ENCODE data around the gene MSI1. TPM values are rescaled to one million over a fixed set of nuclear protein-coding genes. Genes with fewer than 3 reads are reported as not detected.
A peak's percentile ranks its signal among the peaks of the same experiment; 100 is the strongest.

Gene MSI1
- total RNA-seq, 2 donors from 2014 or later = 0.27 TPM; not detected in 1

DNA sequence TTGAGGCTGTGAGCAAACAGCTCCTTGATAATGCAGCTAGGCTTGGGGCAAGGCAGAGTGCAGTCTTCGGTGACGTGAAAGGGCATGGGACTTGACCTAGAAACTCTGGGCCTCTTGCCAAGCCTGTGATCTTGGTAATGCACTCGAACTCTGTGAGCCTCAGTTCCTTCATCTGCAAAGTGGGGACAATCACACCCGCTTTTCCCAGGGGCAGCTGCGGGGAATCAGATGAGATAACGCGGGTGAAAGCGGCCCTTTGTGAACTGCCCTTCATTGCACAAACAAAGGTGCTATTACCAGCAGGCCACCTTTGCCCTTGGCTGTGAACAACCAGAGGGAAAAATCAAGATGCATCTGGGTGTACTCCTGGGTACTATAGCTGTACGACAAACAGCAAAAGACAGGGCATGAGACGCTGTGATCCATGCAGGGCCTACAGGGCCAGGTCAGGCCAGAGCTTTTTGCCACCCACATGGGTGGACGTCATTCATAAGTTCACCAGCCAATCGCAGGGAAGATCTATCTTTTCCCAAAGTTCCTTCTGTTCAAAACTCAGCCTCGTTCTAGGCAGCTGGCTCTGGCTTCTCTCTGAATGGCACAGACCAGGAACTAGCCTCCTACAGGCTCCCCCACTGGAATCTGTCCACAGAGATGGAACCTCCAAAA, 3.2 kb downstream of the MSI1 start:
- TF ChIP-seq, protein P1, sequence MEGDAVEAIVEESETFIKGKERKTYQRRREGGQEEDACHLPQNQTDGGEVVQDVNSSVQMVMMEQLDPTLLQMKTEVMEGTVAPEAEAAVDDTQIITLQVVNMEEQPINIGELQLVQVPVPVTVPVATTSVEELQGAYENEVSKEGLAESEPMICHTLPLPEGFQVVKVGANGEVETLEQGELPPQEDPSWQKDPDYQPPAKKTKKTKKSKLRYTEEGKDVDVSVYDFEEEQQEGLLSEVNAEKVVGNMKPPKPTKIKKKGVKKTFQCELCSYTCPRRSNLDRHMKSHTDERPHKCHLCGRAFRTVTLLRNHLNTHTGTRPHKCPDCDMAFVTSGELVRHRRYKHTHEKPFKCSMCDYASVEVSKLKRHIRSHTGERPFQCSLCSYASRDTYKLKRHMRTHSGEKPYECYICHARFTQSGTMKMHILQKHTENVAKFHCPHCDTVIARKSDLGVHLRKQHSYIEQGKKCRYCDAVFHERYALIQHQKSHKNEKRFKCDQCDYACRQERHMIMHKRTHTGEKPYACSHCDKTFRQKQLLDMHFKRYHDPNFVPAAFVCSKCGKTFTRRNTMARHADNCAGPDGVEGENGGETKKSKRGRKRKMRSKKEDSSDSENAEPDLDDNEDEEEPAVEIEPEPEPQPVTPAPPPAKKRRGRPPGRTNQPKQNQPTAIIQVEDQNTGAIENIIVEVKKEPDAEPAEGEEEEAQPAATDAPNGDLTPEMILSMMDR (IDR thresholded peaks at IDR 0.05) = no peak
- Histone ChIP-seq H3K4me1 (ENCODE audit: control insufficient read depth in 1 of 2, low read depth in 2 of 2) (peaks cover 5 to 24% of the 10 kb centered on the region in 2 donors), H3K27ac (no peak overlapping the region), H3K27me3 (replicated peaks; ENCODE audit: insufficient read depth) (peaks cover 2% of the 10 kb centered on the region), H3K4me3 (no peak overlapping the region), H3K36me3 (no peaks in the 10 kb centered on the region), H3K9me3 (no peaks in the 10 kb centered on the region)
- no peak for ATAC-seq (ENCODE audit: insufficient number of reproducible peaks, low FRiP score, low read depth)
- DNase-seq (ENCODE audit: low spot score) = no peak

DNA sequence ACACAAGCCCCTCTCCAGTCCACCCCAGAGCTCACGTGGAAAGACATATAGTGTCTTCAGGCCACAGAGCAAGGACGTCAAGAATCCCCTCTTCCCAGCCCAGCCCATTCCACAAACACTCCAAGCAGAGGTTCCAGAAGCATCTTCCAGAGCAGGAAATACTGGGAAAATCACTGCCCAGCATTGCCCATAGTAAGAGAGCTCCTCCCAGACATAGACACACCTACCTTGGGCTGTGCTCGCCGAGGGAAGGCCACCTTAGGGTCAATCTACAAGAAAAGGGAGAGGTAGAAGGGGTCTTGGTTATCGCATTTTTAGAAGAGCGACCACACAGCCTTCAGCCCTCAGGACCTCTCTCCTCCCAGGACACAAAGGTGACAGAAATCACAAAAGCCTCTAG, 4.5 kb downstream of the MSI1 start:
- Histone ChIP-seq H3K27ac (no peak overlapping the region), H3K9me3 (no peaks in the 10 kb centered on the region), H3K27me3 (replicated peaks; ENCODE audit: insufficient read depth) (peaks cover 4% of the 10 kb centered on the region), H3K36me3 (no peaks in the 10 kb centered on the region), H3K4me1 (ENCODE audit: control insufficient read depth in 1 of 2, low read depth in 2 of 2) (peaks cover 5 to 18% of the 10 kb centered on the region in 2 donors), H3K4me3 (no peak overlapping the region)
- DNase-seq (ENCODE audit: low spot score) (no peak), ATAC-seq (ENCODE audit: insufficient number of reproducible peaks, low FRiP score, low read depth) (no peak)
- TF ChIP-seq, protein P1 (IDR thresholded peaks at IDR 0.05) = no peak

DNA sequence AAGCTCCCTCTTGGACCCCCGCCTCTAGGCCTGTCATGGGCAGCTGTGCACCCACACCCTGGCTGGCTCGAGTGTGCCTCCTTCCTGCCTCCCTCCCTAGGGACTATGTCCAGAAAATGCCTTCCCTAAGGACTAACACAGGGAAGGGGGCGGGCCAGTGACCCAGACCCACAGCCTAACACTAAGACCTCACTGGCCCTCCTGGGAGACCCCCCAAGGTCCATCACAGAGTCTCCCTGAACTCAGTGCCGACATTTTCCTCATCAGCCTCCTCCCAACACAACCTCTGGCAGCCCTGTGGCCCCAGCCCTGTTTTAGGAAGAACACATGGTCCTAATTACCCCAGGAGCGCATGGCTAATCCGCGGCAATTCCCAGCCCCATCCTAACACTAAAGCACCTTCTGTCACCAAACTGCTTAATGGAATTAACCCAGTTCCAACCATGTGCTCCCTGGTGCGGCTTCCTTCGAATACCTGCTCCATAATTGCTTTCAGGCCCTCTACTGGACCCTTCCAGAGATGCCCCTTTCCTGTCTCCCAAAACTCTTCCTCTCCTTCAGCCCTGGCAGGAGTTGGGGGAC, 5.6 kb downstream of the MSI1 start:
- Histone ChIP-seq H3K4me1 (ENCODE audit: control insufficient read depth in 1 of 2, low read depth in 2 of 2) (peaks cover 2 to 12% of the 10 kb centered on the region in 2 donors), H3K27ac (no peak overlapping the region), H3K4me3 (no peak overlapping the region), H3K27me3 (replicated peaks; ENCODE audit: insufficient read depth) (peaks cover 4% of the 10 kb centered on the region), H3K36me3 (no peaks in the 10 kb centered on the region), H3K9me3 (no peaks in the 10 kb centered on the region)
- DNase-seq (ENCODE audit: low spot score) = no peak
- TF ChIP-seq, protein P1 (IDR thresholded peaks at IDR 0.05) = no peak
- ATAC-seq (ENCODE audit: insufficient number of reproducible peaks, low FRiP score, low read depth) = peak; percentile 21

DNA sequence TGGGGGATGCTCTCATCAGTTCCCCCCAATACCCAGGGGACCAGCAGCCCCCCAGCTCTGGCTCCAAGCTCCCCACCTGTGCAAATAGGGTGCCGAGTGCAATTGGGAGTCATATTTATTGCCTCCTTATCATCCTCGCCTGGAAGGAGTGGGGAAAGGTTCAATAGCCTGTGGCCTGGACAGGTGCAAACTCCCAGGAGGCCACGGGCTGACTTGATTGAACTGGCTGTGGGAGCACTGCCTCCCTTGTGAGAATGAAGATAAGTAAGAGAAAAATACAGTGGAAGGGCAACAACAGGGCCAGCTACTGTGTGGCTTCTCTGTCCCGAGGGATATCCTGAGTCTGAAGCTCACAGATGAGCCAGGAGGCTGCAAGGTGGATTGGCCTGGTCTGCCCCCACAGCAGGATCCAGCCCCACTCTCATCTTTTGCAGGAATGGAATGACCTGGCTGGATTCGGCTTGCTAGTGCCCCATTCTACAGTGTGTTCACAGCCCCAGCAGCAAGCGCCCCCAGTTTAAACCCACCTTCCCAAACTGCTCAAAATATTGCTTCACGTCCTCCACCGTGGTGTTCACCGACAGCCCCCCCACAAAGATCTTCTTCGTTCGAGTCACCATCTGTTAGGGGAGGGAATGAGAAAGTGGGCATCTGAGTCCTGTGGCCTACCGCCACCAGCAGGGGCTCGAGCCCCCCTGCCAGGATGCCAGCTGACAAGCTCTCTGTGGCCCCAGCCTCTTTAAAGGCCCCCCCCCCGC, 6.3 kb downstream of the MSI1 start:
- H3K4me1 ChIP-seq (ENCODE audit: control insufficient read depth in 1 of 2, low read depth in 2 of 2) = peaks cover 0 to 6% of the 10 kb centered on the region in 2 donors
- DNase-seq (ENCODE audit: low spot score) = no peak
- TF ChIP-seq, protein P1 (IDR thresholded peaks at IDR 0.05) = no peak
- peaks cover 4% of the 10 kb centered on the region for H3K27me3 ChIP-seq (replicated peaks; ENCODE audit: insufficient read depth)
- H3K4me3 ChIP-seq = no peak overlapping the region
- H3K36me3 ChIP-seq = no peaks in the 10 kb centered on the region
- no peak overlapping the region for H3K27ac ChIP-seq
- H3K9me3 ChIP-seq = no peaks in the 10 kb centered on the region
- no peak for ATAC-seq (ENCODE audit: insufficient number of reproducible peaks, low FRiP score, low read depth)

DNA sequence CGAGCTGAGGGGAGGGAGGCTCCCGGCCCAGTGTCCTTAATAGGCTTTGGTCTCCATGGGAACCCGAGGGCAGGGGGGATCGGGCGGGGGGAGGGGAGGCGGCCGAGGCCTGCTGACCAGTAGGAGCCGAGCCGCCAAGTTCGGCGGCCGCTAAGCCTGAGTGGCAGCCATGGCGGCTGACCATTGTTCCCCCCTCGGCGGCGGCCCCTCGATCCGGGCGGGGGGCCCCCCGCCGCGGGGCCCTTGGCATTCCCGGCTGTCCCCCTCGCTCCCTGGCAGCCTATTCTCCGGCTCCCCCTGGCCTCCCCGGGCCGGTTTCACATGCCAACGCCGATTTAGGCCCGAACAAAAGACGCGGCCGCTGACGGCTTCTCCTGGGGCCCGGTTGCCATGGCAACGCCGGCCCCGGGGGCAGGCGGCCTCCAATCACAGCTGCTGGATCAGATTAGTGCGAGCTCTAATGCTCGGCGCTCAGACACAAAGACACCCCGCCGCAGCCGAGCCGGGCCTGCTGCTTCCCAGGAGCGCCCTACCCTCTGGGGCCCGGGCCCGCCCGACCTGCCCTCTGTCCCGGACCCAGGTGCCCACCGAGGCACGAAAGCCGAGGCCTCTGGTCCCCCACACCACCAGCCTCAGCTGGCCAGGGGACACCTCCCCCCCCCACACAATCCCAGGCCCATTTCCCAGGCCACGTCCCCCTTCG, 7.3 kb downstream of the MSI1 start:
- peaks cover 0 to 5% of the 10 kb centered on the region in 2 donors for H3K4me1 ChIP-seq (ENCODE audit: control insufficient read depth in 1 of 2, low read depth in 2 of 2)
- H3K27ac ChIP-seq = no peak overlapping the region
- H3K9me3 ChIP-seq = no peaks in the 10 kb centered on the region
- H3K27me3 ChIP-seq (replicated peaks; ENCODE audit: insufficient read depth) = peaks cover 4% of the 10 kb centered on the region
- ATAC-seq (ENCODE audit: insufficient number of reproducible peaks, low FRiP score, low read depth) (no peak), DNase-seq (ENCODE audit: low spot score) (no peak)
- TF ChIP-seq, protein P1 (IDR thresholded peaks at IDR 0.05) = no peak
- no peaks in the 10 kb centered on the region for H3K36me3 ChIP-seq
- H3K4me3 ChIP-seq = peak overlapping the region; percentile 65

Data from thoracic aorta (tissue), 2 donors.